Endothelial cell of umbilical vein (primary cell): ENCODE measurements around the gene ZNF407. TPM values are rescaled to one million over a fixed set of nuclear protein-coding genes. Genes with fewer than 3 reads are reported as not detected.

Experiments
- BruUV-seq: library from RNA; stranded (reverse); fragments of 400-500 nt; replicated peaks from 2 replicates; lab custom pipeline; 2021; lab: Mats Ljungman, UMichigan
- CTCF ChIA-PET: fragments of 300-600, 350-600 bp; sonication (Branson Sonifier 250); formaldehyde crosslinking; loops from one replicate; lab custom pipeline; 2021; ENCODE audit warnings: antibody characterized with exemption, inconsistent platforms; lab: Charles Lee
- POLR2A ChIA-PET: fragments of 300-600, 350-600 bp; sonication (Branson Sonifier 250); formaldehyde crosslinking; loops from one replicate; lab custom pipeline; 2021; ENCODE audit warnings: antibody characterized with exemption, inconsistent platforms; lab: Charles Lee
- DNase-seq: peaks from one replicate; pipeline ENCODE4 v3.0.0-alpha.2; 2011; ENCODE audit warnings: low read depth, low spot score
- FAIRE-seq: peaks from 2 replicates; lab custom pipeline; 2011; peaks lifted over from hg19 to GRCh38; lab: Jason Lieb, UNC
- H2AFZ ChIP-seq: 2 replicates; pipeline ENCODE4 v1.6.0; 2012; ENCODE audit warnings: low read depth, low read length, control low read depth, inconsistent platforms
- H3K27ac ChIP-seq: 2 replicates; pipeline ENCODE4 v1.5.1; 2011; ENCODE audit warnings: low read depth, mild to moderate bottlenecking, control low read depth, low read length, moderate library complexity; ENCODE audit not compliant: insufficient read depth
- H3K27me3 ChIP-seq, 2 experiments: 2 replicates each; pipeline versions ENCODE4 v1.6.0 to v1.6.1; 2011; ENCODE audit warnings: low read length in 2 of 2, mixed read lengths in 1 of 2; ENCODE audit not compliant: control insufficient read depth in 2 of 2, insufficient read depth in 2 of 2
- H3K36me3 ChIP-seq, 2 experiments: 2 replicates in 1 of 2; 3 replicates in 1 of 2; pipeline ENCODE4 v1.5.1; 2011; ENCODE audit warnings: low read length in 2 of 2, mild to moderate bottlenecking in 1 of 2, moderate library complexity in 1 of 2; ENCODE audit not compliant: control insufficient read depth in 2 of 2, insufficient read depth in 2 of 2; ENCODE audit errors: extremely low read depth in 1 of 2
- H3K4me1 ChIP-seq: 3 replicates; pipeline ENCODE4 v1.5.1; 2011; ENCODE audit warnings: mild to moderate bottlenecking, low read length; ENCODE audit not compliant: control insufficient read depth, insufficient read depth; ENCODE audit errors: extremely low read depth
- H3K4me2 ChIP-seq: 2 replicates; pipeline ENCODE4 v1.6.1; 2011; ENCODE audit warnings: low read length, control low read depth, mixed read lengths; ENCODE audit not compliant: insufficient read depth
- H3K4me3 ChIP-seq, 3 experiments: fragments of 200-600 bp in 1 of 3; sonication (generic), shearing (Covaris generic) in 1 of 3; replicated peaks in 1 of 3; 2 replicates each; pipeline ENCODE4 v1.5.1; 2011 to 2016; ENCODE audit warnings: control low read depth in 3 of 3, low read length in 3 of 3, mild to moderate bottlenecking in 2 of 3, inconsistent platforms in 1 of 3, low read depth in 1 of 3, moderate library complexity in 1 of 3; ENCODE audit not compliant: insufficient read depth in 1 of 3
- H3K79me2 ChIP-seq: 2 replicates; pipeline ENCODE4 v1.6.0; 2012; ENCODE audit warnings: low read length, inconsistent platforms; ENCODE audit not compliant: control insufficient read depth, insufficient read depth
- H3K9ac ChIP-seq: replicated peaks from 2 replicates; pipeline ENCODE3; 2011; ENCODE audit warnings: low read length, control low read depth; ENCODE audit not compliant: insufficient read depth; ENCODE audit errors: extremely low read depth
- H3K9me1 ChIP-seq: replicated peaks from 3 replicates; pipeline ENCODE4 v1.6.0; 2011; ENCODE audit warnings: mild to moderate bottlenecking, low read length; ENCODE audit not compliant: control insufficient read depth, insufficient read depth; ENCODE audit errors: extremely low read depth
- H3K9me3 ChIP-seq: replicated peaks from 2 replicates; pipeline ENCODE4 v1.5.1; 2012; ENCODE audit warnings: low read length, inconsistent platforms; ENCODE audit not compliant: control insufficient read depth, insufficient read depth
- H4K20me1 ChIP-seq: replicated peaks from 2 replicates; pipeline ENCODE3; 2011; ENCODE audit warnings: mild to moderate bottlenecking, low read length; ENCODE audit not compliant: control insufficient read depth, insufficient read depth; ENCODE audit errors: extremely low read depth
- CTCF ChIP-seq, 2 donors: IDR thresholded peaks; 1 replicate in 1 of 2; 2 replicates in 1 of 2; pipeline ENCODE4 v1.5.1; 2011; ENCODE audit warnings: low read length in 2 of 2, mild to moderate bottlenecking in 2 of 2, moderate library complexity in 2 of 2, control low read depth in 1 of 2, inconsistent platforms in 1 of 2, low read depth in 1 of 2; ENCODE audit not compliant: insufficient read depth in 1 of 2; ENCODE audit errors: extremely low read depth in 1 of 2
- EZH2 ChIP-seq: IDR thresholded peaks from 2 replicates; pipeline ENCODE4 v1.6.1; 2012; ENCODE audit warnings: borderline replicate concordance, low read depth, mild to moderate bottlenecking, moderate library complexity, low read length, inconsistent platforms; ENCODE audit not compliant: severe bottlenecking
- FOS ChIP-seq: IDR thresholded peaks from 2 replicates; pipeline ENCODE4 v1.6.1; 2011; ENCODE audit warnings: mild to moderate bottlenecking, low read length, moderate library complexity, borderline replicate concordance; ENCODE audit not compliant: insufficient read depth
- GATA2 ChIP-seq: IDR thresholded peaks from 2 replicates; pipeline ENCODE4 v1.7.0; 2011; ENCODE audit warnings: low read depth, mild to moderate bottlenecking, moderate library complexity, mixed read lengths, low read length; ENCODE audit not compliant: insufficient read length, insufficient read depth
- JUN ChIP-seq: IDR thresholded peaks from 2 replicates; pipeline ENCODE4 v1.6.1; 2011; ENCODE audit warnings: borderline replicate concordance, low read depth; ENCODE audit not compliant: insufficient read length, insufficient read depth
- MYC ChIP-seq: IDR thresholded peaks from one replicate; pipeline ENCODE4 v1.6.1; 2011; ENCODE audit warnings: mild to moderate bottlenecking, low read depth, low read length
- POLR2A ChIP-seq: IDR thresholded peaks from 2 replicates; pipeline ENCODE4 v1.6.1; 2012; ENCODE audit warnings: low read depth, mild to moderate bottlenecking, control low read depth, low read length
- POLR2AphosphoS5 ChIP-seq: IDR thresholded peaks from 2 replicates; pipeline ENCODE4 v1.6.1; 2012; ENCODE audit warnings: low read depth, mild to moderate bottlenecking, control low read depth, low read length, moderate library complexity; ENCODE audit not compliant: insufficient read depth
- dilution Hi-C: fragments of 300-500 bp; cut with MboI; formaldehyde crosslinking; loops from one replicate; pipeline ENCODE4 v1.15.0; 2019; ENCODE audit warnings: low sequenced_read_pairs; ENCODE audit not compliant: extremely low pct_ligation_motif_present
- intact Hi-C: fragments of 100-400 bp; cut with micrococcal nuclease; formaldehyde crosslinking; loops from one replicate; pipeline ENCODE4 v1.10.0; 2022
- polyA plus RNA-seq, 4 experiments: library from polyadenylated mRNA; depleted of rRNA in 3 of 4; stranded (reverse) in 3 of 4; unstranded in 1 of 4; fragments of >200 nt; gene quantifications; 2 replicates each; pipeline versions ENCODE4 v1.2.1 to v1.2.3, GENCODE V29; 2011 to 2012; ENCODE audit warnings: missing spikeins in 1 of 4
- total RNA-seq: library from RNA; stranded (reverse); gene quantifications from 2 replicates; pipeline ENCODE4 v1.2.3, GENCODE V29; 2021
- TF ChIP-seq, protein P1 (sequence below): IDR thresholded peaks from 2 replicates; pipeline ENCODE4 v1.6.1; 2011; ENCODE audit not compliant: insufficient read depth, insufficient read length

The ZNF407 gene
- total and polyA plus RNA-seq, 2 donors (not counting 3 experiments of a cell fraction or from before 2014, with no cell fraction given) = 3.8 to 20.1 TPM

DNA sequence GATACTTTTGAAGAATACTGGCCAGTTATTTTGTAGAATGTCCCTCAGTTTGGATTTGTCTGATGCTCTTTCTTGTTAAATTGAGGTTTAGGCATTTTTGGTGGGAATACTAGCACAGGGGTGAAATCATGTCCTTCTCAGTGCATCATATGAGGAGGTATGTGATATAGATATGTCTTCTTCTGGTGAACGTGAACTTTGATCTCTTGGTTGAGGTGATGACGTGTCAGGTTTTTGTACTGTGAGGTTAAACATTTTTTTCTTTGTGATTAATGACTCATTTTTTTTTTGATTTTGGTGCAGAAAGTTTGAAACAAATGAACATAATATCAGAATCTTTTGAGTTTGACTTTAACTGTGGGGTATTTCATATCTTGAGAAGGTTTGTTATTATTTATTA, 11.0 kb downstream of the ZNF407 start:
- peaks cover 33% of the 10 kb centered on the region for H3K79me2 ChIP-seq
- H3K4me3 ChIP-seq = no peak overlapping the region
- no peak overlapping the region for H2AFZ ChIP-seq
- H3K9ac ChIP-seq = no peak overlapping the region
- CTCF ChIA-PET = no interaction called here
- H3K27me3 ChIP-seq = no peaks in the 10 kb centered on the region
- no peak overlapping the region for H3K27ac ChIP-seq
- dilution Hi-C loops (no loop called here), intact Hi-C loops (no loop called here)
- POLR2A ChIA-PET = no interaction called here
- TF ChIP-seq GATA2 = no peak
- TF ChIP-seq MYC = no peak
- TF ChIP-seq FOS = no peak
- no peak for TF ChIP-seq POLR2AphosphoS5
- TF ChIP-seq POLR2A = no peak
- TF ChIP-seq JUN = no peak
- H4K20me1 ChIP-seq = no peaks in the 10 kb centered on the region
- H3K36me3 ChIP-seq = no peaks in the 10 kb centered on the region
- no peak for FAIRE-seq
- H3K4me2 ChIP-seq = no peak overlapping the region
- BruUV-seq = no TSS peak
- no peaks in the 10 kb centered on the region for H3K4me1 ChIP-seq
- H3K9me3 ChIP-seq = no peaks in the 10 kb centered on the region
- peaks cover 2% of the 10 kb centered on the region for H3K9me1 ChIP-seq
- DNase-seq = no peak

DNA sequence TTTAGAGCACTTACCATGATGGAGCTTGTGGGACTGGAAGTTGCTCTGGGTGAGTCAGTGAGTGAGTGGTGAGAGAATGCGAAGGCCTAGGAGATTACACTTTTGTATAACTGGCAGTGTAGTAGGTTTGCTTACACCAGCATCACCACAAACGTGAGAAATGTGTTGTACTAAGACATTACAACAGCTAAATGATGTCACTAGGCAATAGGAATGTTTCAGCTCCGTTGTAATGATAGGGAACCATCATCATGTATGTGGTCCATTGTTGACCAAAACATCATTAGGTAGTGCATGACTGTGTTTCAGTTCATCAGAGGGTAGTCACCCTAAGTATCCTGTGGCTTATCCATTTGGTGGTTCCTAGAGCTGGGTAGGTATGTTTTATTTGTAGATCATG, 11.9 kb downstream of the ZNF407 start:
- no peak for TF ChIP-seq GATA2
- no peak for TF ChIP-seq JUN
- TF ChIP-seq EZH2 = no peak
- TF ChIP-seq MYC = no peak
- no peak for TF ChIP-seq POLR2A
- TF ChIP-seq, protein P1, sequence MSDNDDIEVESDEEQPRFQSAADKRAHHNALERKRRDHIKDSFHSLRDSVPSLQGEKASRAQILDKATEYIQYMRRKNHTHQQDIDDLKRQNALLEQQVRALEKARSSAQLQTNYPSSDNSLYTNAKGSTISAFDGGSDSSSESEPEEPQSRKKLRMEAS = no peak
- TF ChIP-seq CTCF (IDR thresholded peaks at IDR 0.05; ENCODE audit: extremely low read depth in 1 of 2, insufficient read depth in 1 of 2, low read depth in 1 of 2, low read length in 2 of 2) = no peak
- no peak for TF ChIP-seq POLR2AphosphoS5
- no peak for TF ChIP-seq FOS
- peaks cover 27% of the 10 kb centered on the region for H3K79me2 ChIP-seq
- no peaks in the 10 kb centered on the region for H3K9me3 ChIP-seq
- H3K9me1 ChIP-seq = no peaks in the 10 kb centered on the region
- H3K4me2 ChIP-seq = no peak overlapping the region
- ChIA-PET CTCF (interaction anchor here (1.0 kb wide), 1 partner anchor 11 kb away, joined by 3 read pairs; no protein-coding TSS in a partner anchor), POLR2A (no interaction called here)
- H4K20me1 ChIP-seq = no peaks in the 10 kb centered on the region
- H3K4me3 ChIP-seq = no peak overlapping the region
- FAIRE-seq = no peak
- H3K27ac ChIP-seq = no peak overlapping the region
- H2AFZ ChIP-seq = no peak overlapping the region
- dilution Hi-C loops (no loop called here), intact Hi-C loops (no loop called here)
- no peaks in the 10 kb centered on the region for H3K36me3 ChIP-seq
- no TSS peak for BruUV-seq
- no peak for DNase-seq
- no peaks in the 10 kb centered on the region for H3K27me3 ChIP-seq
- H3K4me1 ChIP-seq = no peaks in the 10 kb centered on the region
- H3K9ac ChIP-seq = no peak overlapping the region
